Left lobe of liver (tissue), 2 donors: ENCODE results near the gene RPP25L. TPM values are rescaled to one million over a fixed set of nuclear protein-coding genes. Genes with fewer than 3 reads are reported as not detected.
A peak's percentile ranks its signal among the peaks of the same experiment; 100 is the strongest.

Source experiments
- ATAC-seq: fragments of 200-7000 bp; cut with Tn5 transposase; one replicate; pipeline ENCODE4 v1.9.1; 2020; ENCODE audit warnings: mild to moderate bottlenecking, moderate library complexity
- DNase-seq: peaks from one replicate; pipeline ENCODE4 v3.0.0-alpha.2; 2020; ENCODE audit warnings: low spot score
- total RNA-seq: library from RNA; stranded (reverse); gene quantifications from one replicate; pipeline ENCODE4 v1.2.1, GENCODE V29; 2021
- donor health status: DM: no; HTN: no; CAD: no; lungs with moderate emphysema.
- donor health status: DM: no; HTN: yes; CAD: no.

The RPP25L gene
- total RNA-seq, 1 donor from 2014 or later, result 25.5 TPM

DNA sequence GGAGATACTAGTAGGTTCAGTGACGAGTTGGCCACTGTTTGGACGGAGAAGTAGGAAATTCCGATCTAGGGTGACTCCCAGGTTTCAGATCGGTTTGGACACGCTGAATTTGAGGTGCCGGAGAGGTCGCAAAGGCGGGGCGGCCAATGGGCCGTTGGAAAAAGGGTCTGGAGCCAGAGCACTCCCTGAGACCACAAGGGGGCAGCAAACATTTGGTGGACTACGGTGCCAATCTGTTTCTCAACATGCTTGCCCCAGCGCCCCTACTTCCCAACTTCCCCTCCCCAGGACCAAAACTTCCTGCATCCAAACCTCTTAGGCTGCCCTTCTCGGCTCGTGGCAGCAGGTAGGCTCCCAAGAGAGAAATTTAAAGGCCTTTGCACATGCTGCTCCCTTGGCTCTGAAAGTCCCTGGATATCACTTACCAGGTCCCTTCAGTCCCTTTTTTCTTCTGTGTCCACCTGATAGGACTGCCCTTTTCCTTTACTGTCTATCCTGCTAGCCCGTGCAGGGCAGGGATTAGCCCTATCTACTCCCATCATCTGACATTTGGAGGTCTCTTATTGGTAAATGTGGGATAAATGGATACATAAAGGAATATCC, 992 bp upstream of the RPP25L start:
- ATAC-seq (peak; percentile 77), DNase-seq (peak; percentile 84)

DNA sequence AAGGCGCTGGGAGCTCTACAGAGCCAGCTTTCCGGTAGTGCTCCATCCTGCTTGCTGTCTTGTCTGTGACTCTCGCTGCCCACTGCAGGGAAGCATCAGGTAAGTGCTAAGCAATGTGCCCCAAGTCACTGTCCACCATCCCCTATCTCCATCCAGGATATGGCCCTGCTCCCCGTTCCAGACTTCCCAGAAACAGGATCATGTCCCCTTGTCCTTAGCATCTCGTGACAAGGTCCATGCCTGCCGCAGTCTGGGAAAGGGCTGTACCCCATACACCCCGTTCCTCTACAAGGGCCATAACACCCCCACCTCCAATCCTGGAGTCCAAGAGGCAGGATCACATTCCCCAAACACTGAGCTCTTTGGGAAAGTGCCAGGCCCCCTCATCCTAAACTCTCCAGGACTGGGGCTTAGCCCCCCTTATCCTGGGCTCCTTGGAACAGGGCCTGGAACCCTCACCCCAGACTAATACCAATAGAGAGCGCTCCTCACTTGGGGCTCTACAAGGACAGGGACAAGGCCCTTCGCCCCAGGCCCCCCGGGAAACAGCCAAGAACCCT, 566 bp downstream of the RPP25L start:
- peak; percentile 7 for ATAC-seq
- DNase-seq, result peak; percentile 61

DNA sequence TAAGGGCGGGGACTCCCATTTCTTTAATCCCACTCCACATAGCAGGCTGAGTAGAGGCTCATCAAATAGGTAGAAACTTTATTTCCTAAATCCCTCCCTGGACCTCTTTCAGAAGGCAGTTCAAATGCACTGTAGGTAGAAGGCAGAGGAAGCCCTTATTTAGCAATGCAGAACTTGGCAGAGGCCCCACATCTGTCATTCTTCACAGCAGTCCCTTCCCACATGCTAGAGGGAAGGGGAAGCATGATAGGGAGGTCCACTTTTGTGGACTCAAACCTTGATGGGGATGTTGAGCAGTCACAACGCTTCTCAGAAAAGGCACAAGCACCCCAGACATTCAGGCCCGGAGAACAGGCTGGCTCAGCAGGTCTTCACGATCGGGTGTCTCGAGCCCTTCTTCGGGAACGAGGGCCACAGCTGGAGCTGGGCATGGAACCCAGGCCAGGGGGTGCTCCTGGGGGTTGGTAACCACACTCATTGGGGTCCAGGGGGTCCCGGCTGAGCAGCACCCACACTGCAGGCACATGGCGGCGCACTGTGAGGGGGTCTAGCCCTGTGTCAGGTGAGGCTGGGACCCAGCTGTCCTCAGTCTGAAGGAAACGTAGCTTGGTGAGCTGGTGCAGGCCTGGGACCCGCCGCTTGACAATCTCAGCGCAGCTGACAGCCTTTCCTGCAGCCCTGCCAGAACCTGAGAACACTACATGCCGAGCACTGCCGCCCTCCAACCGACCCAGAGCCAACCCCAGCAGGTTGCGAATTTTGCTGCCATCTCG, 1.3 kb downstream of the RPP25L start:
- no peak for ATAC-seq
- DNase-seq, result peak; percentile 60

DNA sequence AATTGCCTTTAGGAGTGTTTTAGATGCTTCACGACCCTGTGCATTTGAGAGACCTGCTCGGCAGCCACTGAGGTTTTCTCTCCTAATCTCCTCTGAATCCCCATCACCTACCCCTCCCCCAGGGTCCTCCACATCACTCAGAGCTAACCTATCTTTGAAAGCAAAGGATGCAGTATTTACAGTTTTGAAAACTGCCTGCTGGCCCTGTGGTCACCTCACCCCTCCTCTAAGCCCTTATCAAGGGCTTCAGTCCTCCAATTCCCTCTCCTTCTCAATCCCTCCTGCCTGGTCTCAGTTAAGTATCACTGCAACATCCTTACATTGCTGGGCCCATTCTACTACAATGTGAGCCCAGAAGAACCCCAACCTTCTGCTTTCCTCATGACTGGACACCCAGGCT, 4.6 kb downstream of the RPP25L start:
- ATAC-seq, result no peak

DNA sequence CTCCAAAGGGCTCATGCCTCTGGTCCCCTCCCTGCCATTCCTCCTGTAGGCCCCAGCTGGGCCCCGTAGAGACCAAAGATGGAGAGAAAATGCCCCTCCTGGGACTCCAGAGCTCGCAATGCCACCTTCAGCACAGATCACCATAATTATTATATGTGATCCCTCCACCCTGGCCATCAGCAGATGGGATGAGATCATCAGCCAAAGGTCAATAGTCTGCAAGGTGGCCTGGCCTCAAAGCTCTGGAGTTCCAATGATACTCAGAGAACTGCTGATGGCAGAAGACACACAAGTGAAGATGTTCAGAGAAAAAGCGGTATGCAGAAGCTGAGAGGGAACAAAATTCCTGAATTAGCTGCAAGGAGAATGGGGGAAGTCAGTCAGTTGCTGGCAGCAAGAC, 5.0 kb downstream of the RPP25L start:
- DNase-seq, result no peak
- peak; percentile 70 for ATAC-seq

More for the DNA sequence above, 4.6 kb downstream of the RPP25L start:
- DNase-seq, result no peak

DNA sequence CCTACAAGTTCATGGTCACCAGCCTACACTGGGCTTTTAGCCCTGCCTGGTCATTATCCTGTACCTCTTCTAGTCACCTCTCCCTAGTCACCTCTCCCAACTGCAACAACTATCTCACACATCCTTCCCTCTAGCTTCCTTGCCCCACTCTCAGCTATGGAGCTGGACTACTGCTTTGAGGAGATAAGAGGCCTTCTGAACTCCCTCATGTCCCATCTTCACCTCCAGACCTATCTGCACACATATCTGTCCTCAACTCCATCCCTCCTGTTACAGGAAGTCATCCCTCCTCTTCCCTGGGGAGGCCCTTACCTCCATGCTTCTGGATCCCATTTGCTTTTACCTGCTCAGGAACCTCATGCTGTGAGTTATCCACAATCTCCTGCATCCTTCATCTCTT, 5.7 kb downstream of the RPP25L start:
- no peak for ATAC-seq
- no peak for DNase-seq

DNA sequence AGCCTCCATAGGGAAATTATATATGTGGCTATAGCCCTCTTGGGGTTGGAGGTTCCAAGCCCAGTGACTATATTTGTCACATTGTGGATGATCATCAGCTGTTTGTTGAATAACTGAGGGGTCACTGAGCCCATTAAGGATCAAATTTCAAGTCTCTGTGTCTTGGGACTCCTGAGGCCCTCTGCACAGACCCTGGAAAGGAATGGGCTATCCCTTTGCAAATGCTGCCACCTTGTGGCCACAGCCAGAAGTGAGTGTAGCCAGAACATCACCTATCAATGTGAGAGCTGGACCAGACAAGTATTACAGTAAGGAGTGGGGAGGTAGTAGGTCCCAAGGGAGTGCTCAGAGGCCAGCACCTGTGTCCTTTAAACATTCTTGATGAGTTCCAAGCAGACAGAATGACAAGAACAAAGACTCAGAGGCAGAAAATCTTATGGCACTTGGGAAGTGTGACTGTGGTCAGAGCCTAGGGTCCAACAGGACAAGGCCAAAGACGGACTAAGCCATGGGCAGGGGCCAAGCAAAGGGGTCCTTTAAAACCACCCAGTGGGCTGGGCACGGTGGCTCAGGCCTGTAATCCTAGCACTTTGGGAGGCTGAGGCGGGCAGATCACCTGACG, 8.2 kb downstream of the RPP25L start:
- DNase-seq (peak; percentile 82), ATAC-seq (peak; percentile 88)

DNA sequence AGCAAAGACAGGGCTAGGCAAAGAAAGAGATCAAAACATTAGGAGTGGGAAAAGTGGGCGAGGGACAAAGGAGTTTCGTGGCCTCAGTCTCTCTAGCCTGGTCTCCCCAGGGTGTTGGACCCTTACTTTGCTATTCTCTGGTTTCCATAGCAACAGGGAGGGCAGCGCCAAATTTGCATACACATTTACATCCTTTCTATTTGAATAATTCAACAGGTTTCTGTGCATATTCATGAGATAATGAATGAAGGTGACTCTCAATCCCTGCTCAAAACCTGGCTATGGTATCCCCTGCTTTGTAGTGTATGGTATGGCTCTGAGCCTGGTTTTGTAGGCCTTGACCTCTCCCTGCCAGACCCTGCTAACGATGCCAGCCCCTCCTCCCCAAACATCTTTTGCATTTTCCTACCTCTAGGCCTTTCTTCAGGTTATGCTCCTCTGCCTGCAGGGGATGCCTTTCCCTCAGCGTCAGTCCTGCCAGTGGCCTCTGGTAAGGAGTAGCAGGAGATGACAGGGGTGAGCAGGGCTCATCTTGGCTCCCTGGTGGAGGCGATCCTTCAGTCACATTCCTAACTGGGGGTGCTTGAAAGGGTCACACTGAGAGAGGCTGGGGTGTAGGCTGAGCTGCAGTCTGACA, 9.8 kb downstream of the RPP25L start:
- DNase-seq (no peak), ATAC-seq (no peak)

DNA sequence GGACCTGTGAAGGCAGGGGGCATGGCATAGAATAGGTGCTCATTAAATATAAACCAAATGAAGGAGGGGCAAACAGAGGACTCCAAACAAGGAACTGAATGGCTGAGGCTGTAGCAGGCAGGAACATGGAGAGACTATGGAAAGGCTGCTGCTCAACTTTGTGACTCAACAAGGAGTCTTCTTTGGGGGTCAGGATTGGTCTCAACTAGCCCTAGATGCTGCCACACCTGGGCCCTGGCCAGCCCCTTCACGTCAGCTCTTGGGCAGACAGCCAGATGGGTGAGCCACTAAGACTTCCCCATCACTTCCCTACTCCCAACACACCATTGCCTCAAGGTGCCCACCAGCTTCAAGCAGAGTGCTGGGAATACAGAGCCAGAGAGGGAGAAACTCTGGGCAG, 11.0 kb downstream of the RPP25L start:
- DNase-seq (no peak), ATAC-seq (no peak)

DNA sequence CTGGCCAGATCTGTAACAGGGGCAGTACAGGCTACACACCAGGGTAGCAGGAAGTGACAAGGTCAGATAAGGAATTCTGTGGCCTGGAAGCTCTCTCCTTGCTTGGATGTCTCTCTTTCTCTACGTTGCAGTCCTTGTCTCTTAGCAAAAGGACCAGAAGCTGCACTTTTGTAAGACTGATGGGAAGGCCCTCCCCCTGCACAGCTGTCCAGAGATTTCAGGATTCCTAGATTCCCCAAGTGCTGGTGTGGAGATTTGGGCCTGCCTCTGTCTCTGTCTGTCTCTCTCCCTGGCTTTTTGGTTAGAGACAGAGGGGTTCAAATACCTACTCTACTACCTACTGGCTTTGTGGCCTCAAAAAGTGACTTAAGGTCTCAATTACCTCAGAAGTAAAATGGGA, 12.4 kb downstream of the RPP25L start:
- DNase-seq, result no peak
- no peak for ATAC-seq

DNA sequence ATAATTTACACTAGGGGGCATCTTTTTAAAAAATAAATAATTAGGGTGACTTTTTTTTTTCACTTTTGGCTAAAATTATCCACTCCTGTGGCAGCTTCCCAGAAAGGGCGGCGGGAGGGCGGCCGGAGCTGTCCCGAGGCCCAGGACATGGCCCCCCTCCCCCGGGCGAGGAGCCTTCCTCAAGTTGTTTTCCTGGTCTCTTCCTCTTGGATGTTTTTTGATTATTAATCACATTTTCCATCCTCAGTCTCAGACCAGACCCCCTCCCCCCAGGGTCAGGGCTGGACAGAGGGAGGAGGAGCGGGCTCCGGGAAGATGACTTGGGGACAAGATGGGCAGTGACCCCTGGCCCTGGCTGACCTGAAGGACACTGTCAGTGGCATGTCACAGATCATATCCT, 17.7 kb downstream of the RPP25L start:
- no peak for ATAC-seq
- peak; percentile 47 for DNase-seq

DNA sequence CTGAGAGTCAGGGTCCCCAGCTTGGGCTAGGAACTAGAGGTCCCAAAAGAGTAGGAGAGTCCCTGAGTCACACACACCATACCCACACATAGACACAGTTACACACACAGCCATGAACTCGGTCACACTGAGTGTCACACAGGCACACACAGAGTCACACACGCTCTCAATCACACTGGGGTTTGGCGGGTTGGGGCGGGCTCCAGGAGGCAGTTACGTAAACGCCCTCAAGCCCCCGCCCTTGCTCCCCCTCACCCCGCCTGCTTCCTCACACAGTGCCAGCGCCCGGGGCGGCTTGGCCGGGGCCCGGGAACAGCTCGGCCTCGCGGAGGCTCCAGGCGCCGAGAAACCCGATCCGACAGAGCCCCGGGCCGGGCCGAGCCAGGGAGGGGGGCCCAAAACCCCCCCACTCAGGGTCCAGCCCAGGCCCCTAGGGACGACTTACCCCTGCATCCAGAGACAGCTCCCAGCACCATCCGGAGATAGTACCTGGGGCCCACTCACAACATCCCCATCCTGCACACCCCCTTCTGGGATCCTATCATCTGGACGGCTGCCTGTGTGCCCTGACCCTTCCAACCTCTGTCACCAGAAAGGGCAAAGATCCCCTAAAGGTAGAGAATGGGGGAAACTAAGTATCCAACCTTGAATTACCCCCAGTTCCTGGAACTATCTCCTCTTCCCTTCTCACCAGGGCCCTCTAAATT, 18.8 kb downstream of the RPP25L start:
- ATAC-seq (peak; percentile 54), DNase-seq (peak; percentile 89)

DNA sequence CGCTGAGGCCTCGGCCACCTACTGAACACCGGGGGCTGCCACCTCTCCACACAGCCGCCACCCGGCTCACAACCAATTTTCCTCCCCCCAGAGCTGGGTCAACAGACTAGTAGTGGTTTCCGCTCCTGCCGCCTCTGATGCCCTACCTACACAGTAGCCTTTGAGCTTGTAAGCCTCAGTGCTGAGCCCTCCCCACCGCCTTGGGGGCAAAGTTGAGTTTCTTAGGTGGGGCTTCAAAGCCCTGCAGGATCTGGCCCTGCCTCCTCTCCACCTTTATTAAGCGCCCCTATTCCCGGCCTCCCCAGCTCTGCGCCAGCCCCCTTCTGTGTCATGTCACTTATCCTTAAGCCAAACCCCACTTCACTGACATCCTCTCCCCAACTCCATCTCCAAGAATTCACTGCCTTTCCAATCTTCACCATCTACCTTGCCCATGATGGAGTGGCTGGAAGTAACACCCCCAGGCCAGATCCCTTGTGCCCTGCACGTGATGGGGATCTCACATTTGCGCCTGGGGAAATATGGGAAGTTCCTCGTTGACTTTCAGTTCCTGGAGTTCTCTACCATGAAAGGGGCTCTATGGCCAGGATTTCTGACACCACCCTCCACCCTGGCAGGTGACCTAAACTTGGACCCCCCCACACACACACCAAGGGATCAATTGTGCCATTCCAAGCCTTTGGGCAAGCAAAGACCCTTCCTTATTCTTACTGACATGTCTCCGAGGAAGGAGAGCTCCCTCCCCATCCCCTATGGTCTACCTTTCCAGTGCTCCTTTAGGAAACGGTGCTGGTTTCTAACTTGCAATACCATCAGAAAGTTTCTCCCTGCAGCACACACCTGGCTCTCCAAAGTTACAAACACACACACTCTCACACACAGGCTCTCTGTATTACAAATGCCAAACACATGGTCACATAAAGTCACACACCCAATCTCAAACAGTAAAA, 19.7 kb downstream of the RPP25L start:
- ATAC-seq (no peak), DNase-seq (no peak)

DNA sequence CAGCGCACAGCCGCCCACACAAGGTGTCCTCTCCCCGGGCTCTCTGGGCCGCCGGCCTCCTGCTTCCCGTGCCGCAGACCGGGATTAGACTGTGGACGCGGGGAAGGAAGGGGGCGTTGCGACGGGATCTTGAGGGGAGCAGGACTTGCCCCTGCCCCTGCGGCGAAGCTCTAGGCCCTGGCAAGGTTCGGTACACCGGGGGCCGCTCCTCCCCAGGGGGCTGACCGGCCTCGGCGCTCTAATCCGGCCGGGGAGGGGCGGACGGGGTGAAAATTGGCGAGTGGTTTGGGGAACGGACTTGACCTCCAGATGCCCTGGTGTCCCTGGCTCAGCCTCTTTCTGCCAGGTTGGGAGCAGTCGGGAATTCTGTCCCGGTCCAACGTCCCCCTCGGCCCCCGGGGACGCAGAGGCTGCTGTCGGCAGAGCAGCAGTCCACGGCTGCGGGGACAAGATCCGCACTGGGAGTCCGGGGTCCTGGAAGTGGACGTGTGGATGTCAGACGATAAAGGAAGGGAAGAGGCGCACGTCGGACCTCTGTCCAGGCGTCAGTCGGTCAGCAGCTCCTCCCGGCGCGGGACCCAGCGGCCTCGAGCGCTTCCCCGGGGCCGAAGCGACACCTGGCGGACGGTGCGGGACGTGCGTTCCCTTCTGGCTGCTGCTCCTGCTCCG, 20.5 kb downstream of the RPP25L start:
- DNase-seq (peak; percentile 90), ATAC-seq (peak; percentile 71)

DNA sequence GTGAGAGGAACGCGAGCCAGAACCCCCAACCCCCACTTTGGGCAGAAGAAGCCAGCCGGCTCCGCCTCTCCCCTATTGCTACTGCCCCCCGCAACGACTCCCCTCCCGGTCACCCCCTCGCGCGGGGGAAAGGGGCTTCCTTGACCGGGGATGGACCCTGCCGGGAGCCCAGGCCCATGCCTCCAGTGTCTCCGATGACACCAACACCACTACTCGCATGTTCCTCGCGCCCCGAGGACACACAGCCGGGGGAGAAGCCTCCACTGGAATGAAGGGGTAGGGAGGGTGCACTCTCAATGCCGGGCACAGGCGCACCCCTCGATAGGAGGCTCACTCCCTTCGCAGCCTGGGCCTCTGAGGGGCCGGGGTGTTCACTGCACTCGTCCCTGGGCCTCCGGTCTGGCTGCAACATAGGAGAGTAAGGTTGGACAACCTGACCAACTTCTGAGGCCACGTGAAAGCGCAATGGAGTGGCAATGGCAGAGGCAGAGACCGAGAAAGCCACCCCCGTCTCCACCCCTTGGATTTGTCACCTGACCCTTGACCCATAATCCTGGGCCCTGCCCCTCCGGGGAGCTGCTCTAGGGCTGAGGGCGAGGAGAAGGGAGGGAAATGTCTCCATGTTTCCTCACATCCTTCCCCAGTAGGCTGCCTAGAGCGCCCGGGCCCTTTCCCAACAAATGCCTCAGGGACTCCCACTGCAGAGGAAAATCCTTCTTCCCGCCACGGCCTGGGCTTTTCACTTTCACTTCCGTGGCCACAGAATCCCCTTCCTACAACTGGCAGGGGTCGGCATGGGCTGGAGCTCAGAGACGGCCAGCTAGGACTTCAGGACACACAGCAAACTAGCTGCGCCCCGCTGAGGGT, 21.3 kb downstream of the RPP25L start:
- DNase-seq (peak; percentile 88), ATAC-seq (peak; percentile 66)

DNA sequence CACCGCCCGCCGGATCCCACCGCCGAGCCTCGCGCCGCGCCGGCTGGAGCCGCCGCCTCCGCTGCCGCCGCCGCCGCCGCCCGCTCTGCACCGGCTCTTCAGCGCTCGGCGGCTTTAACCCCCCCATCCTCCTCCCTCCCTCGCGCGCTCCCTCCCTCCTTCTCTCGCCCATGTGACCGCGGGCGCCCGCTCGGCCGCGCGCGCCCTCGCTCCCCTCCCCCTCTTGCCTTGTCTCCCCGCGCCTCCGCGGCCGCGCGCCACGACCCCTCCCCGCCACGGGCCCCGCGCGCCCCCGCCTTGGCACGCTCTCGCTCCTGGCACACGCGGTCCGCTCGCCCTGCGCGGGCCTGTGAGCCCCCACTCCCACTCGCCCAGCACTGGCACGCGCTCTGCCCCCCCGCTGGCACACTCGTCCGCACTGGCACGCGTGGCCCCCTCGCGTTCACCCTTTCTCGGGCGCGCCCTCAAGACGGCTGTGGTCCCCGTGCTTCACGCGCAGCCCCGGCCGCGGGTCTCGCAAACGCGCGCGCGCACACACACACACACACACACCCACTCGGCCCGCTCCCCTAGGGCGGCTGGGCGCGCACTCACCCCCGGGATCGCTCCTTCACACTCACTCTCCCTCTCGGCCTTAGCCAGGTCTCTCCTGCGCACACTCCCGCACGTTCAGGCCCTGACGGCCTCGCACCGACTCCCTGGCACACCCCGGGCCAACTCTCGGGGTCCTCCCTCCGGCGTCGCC, 22.1 kb downstream of the RPP25L start, which contains the start of gene CNTFR:
CNTFR (minus strand) TSS at position 89 of the 745 bp plus-strand sequence. CDS start 20,743 bp downstream, outside the sequence.
- ATAC-seq, result peak; percentile 54
- DNase-seq, result peak; percentile 73
